HG03439 (cell line): ENCODE data around the gene PRDM16.

ENCODE experiments used
- ATAC-seq: cut with Tn5 transposase; IDR thresholded peaks from one replicate; pipeline ENCODE4 v1.9.1; 2021; ENCODE audit warnings: mild to moderate bottlenecking, moderate library complexity; ENCODE audit not compliant: unreplicated experiment

Gene PRDM16

DNA sequence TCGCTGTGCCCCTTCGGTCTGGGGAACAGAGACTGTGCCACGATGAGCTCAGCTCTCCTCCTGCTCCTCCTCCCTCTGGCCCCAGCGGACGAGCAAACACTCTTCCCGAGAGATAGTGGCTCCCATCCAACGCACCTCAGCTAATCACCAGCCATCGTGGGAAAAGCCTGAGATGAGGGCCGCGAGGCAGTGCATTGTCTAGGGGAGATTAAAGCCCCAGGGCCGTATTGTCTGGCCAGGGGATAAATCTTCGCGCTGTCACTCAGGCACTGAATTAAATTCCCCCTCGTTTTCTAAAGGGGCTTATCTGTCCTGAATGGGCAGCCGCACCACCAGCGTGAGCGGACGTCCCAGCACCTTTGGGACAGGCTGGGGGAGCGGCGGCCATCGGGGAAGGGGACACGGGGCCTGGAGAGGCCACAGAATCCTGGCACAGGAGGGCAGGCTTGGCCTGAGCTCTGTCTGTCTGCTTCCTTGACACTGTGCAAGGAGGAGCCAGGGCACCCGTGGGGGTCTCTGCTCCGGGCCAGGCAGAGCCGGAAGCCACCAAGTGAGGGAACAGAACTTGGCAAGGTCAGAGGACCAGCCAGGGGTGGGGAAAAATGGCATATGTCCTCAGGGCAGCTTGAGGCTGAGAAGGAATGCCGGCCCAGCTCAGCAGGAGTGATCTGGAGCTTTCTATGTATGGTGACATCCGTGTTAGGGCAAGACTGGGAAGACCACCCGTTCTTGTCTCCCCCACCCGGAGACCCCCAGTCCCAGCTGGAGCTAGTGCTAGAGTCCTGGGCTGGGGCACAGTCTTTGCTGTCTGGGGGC is 32.3 kb downstream of the PRDM16 start:
- ATAC-seq = no peak

DNA sequence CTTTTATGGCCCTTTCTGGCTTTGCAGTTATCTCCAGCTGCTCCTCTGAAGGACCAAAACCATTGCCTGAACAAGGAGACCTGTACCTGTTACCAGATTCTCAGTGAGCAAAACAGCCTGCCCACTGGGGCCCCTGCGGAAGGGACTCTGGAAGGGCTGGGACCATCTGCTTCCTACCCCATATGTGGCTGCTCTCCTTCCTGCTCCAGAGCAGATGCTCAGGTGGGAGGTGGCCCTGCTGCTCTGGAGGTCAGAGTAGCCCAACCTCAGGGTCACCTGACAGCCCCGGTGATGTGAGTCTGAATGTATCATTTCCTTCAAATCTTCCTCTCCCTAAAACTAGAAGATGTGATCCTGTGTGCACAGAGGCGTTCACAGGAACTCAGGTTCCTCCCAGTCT is 33.6 kb downstream of the PRDM16 start:
- no peak for ATAC-seq

DNA sequence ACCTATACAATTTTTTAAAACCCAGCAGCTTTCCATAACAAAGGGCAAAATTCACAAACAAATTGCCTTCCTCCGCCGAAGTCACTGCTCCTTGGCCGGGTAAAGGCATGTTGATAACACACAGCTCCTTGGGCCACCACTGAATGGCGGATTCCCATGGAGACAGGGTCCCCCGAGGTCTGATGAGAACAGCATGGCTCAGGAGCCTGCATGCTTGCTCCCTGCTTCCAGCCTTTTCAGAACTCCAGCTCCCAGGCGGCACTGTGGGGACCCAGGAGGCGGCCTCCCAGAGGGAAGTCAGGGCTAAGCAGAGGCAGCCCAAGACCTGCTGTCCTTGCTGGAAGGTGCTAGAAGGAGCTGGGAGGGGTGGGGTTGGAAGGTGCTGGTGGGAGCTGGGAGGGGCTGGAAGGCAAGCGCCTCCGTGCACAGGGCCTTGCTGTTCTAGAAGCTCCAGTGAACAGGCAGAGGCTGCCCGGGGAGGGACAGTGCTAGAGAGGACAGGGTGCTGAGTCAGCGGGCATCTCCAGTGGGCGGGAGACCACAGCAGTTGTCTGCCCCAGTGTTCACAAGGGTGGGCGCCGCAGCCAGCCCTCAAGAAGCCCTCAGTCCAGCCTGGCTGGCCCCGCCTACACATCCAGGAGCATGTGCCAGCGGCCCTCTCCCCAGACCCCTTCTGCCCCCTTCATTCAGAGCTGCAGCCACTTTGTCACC is 35.1 kb downstream of the PRDM16 start:
- ATAC-seq = no peak

DNA sequence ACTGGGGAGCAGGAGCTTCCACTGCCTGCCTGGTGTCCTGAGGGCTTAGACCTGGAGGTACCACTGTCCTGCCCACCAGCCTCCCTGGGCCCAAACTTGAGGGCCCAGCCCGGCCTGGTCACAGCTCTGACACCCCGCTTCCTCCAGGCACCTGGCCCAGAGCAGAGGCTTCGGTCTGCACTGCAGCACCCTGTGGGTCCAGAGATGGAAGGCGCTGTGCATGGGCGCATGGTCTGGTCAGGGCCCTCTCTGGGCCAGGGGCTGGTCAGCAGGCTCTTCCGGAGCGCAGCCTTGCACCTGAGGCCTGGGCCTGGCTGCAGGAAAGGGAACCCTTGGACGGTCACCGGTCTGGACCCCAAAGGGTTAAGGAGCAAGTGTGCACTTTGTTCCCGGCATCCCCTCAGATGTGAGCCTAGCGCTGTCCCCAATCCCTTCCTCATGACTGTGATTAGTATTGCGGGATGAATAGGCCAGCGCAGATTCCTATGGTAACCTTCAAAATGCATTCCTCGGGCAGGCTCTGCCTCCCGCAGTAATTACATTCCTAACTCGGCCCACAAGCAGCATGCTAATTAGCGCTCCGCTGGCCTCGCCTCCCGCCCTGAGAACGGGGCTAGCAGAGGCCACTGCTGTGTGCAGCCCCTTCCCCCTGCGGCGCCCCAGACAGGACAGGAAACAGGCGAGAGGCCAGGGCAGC is 36.3 kb downstream of the PRDM16 start:
- ATAC-seq = no peak

DNA sequence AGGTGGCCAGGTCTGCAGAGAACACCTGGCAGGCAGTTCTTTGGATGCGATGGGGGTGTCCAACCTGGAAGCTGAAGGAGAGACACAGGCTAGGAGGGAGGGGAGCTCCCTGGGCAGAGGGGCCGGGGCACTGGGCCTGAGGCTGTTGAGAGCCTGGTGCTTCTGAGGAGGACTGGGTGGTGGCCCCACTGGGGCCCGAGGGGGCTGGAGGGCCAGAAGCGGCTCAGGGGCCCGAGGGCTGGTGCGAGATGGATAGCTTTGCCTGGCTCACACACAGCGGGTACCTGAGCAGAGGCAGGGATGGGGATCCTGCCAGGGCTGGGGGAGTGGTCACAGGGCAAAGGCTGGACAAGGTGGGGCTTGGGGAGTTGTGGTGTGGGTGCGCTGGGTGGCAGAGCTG is 37.2 kb downstream of the PRDM16 start:
- ATAC-seq = no peak

DNA sequence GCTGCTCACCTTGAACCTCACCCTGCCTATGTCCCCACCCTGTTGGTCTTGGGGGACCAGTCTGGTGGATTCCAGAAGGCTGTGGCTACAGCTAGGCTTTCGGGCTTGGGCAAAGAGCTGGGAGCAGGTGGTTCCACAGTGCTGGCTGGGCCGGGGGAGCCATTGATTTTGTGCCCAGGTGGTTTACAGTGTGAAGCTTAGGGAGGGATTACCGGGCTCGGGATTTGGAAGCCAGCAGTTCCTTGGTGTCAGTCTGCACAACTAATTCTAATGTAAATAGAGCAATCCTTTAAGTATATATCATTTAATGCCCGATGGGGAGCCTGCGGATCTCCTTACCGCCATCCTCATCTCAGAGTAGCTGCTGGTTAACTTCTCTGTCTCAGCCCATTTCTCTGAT is 38.2 kb downstream of the PRDM16 start:
- no peak for ATAC-seq

DNA sequence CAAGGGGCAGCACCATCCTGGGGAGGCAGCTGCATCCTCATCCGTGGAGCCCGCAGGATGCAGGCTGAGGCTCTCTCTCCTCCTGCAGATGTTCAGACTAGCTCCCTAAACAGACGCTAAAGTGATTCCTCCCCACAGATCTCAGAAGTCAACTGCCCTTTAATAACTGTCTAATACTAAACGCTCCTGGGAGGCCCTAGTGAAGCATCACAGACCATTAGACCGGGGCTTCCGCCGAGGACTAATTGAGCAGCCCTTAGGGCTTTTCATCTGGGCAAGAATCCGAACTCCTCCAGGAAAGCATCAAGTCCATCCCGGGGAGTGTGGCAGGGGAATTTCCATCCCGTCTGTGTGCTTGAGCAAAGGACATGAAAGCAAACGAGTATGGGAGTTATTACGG is 40.4 kb downstream of the PRDM16 start:
- no peak for ATAC-seq

DNA sequence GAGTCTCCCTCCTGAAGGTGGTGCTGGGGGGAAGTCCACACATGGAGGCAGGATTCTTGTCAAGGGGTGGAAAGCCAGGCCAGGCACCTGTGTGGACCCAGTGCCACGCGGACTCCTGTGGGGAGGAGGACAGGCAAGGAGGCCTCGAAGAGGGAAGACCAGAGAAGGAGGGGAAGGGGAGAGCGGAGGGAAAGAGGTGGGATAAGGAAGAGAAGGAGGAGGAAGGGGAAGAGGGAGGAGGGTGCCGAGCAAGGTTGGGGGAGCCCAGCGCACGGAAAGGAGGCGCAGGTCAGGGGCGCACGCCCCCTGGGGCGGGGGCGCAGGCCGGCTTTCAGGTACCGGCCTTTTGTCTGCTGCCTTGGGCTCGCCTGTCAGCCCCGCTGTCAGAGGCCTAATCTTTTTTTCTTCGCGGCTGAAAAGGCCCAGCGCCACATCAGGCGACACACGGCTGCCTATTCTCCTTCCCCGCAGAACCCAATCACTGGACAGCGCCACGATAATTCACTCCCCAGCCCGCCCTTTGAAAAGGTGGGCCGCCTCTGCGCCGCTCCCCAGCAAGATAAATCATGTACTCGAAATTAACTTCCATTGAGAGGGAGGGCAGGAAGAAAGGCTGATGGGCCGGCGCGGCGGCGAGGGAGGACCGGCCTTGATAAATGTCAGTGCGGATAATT is 42.5 kb downstream of the PRDM16 start:
- no peak for ATAC-seq

DNA sequence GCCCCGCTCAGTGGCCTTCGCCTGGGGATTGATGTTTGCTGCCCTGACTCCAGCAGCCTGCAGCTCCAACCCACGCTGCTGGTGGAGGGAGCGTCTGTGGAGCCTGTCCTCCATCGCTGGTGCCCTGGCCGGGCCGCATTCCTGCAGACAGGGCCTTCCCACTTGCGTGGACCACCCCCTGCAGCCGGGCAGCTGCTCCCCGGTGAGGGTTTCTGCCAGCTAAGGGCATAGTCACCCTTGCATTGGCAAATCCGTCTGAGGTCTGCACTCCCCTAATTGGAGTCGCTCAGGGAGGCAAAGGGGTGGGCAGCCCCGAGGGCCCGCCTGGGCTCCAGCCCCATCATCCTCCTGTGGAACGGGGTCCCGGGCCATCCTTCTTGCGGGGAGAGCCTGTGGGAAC is 43.5 kb downstream of the PRDM16 start:
- ATAC-seq = no peak

DNA sequence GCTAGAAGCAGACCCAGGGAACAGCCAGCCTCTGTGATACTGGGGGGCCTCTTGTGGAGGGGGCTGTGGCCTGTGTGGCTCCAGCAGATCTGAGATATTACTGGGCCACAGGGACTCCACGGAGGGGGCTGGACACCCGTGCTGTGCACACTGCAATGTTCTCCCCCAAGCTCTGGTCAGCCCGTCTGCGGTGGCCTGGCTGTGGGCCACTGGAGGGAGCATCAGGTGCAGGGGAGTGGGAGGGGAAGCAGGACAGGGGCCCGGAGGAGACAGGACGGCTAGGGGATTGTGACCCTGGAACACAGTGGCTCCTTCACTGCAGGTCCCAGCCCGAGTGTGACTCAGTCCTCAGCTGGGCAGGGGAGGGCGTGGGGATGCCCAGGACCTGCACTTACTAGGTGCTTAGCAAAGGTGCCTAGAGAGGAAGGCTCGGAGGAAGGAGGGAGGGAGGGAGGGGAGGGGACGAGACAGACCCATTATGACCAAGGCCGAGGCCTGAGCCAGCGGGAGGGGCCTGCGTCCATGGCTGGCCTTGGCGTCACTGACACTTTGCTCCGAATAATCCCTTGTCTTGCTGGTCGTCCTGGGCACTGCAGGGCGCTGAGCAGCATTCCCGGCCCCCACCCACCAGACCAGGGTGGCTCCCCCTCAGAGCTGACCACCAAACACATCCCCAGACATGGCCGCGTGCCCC is 44.2 kb downstream of the PRDM16 start:
- no peak for ATAC-seq

DNA sequence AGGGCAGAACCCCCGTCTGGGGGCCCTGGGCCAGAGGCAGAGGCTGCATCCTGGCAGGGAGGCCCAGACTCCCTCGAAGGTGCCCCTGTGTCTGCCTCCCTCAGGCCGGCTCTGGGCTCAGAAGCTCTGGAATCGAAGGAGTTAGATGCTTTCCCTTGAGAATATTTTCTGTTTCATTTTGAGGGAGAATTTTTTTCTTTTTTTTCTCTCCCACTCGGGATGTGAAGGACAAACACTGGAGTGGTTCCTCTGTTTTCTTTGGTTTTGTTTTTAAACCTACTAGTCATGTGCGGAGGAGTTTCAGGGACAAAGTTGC is 44.7 kb downstream of the PRDM16 start:
- no peak for ATAC-seq

DNA sequence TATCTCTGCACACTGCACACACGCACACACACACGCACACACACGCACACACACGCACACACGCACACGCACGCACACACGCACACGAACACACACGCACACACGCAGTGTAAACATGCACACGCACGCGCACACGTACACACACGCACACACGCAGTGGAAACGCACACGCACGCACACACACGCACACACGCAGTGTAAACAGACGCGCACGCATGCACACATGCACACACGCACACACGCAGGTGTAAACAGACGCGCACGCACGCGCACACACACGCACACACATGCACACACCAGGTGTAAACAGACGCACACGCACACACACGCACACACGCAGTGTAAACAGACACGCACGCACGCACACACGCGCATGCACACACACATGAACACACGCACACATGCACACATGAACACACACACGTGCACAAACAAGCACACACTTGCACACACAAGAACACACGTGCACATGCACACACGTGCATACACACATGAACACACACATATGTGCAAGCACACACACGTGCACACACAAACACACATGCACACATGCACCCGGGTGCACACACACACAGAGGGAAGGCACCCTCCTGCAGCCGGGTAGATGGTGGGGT is 45.2 kb downstream of the PRDM16 start:
- no peak for ATAC-seq

DNA sequence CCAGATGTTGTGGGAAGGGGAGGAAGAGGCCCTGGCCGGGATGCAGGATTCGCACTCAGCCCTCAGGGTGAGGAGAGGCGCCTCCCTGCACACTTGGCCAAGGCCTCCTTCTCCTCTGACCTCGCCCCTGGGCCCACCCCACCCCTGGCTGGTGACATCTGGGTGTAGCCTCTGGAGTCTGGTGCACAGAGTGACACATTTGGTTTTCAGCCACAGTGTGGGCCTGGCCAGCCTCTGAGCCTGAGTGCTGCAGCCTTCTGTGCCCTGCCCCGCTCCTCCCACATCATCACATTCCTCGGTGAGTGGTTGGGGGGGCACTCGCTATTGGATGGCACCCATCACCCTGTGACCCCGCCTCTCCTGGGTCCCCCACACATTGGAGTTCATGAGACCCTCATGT is 45.8 kb downstream of the PRDM16 start:
- ATAC-seq = no peak

DNA sequence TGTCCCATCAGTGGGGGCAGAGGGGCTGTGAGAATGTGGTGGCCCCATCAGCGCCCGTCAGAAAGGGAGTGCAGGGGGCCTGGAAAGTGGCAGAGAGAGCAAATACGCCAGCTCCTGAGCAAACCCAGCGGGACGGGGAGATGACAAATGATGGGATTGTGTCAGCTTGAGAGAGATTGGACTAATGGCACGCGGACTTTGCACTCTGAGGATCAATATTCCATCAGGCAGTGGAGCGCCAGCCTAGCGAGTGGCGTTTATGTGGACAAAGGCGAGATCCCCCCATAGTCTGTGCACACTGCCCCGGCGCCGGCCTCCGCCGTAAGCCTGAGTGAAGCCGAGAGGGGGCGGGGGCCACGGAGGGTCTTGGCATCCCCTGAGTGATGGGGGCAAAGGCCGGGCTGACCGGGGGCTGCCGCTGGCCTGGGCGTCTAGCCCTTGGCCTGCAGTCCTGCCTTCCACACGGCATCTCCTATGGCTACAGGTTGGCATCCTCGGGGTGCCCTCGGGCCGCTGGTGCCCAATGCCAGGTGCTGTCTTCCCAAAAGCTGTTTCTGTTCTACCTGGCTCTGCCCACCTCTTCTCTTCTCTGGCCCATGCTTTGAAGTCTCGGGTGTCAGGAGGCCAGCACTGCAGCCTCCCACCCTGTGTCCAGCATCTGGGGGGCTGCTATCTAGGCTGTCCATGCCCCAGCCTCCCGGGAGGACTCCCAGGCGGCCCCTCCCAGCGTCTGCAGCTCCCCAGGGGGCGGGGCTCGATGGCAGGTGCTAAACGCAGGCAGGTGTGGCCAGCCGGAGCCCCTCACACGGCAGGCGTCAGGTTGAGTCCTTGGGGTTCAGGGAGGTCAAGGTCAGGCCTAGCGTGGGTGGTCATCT is 46.5 kb downstream of the PRDM16 start:
- no peak for ATAC-seq

DNA sequence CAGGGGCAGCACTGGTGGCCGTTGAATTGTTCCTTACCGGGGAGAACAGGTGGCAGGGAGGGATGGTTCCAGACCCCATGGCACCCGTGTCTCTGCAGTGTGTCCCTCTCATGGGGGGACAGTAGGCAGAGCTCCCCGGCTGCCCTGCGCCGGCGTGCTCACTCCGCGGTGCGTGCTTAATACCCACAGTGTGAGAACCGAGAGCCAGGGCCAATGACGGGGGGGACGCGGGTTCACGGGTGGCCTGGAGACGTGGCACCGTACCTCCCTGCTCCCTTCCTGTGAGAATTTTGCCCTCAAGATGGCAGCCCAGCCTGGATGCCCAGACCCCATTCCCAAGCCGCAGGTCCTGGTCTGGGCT is 47.1 kb downstream of the PRDM16 start:
- no peak for ATAC-seq

DNA sequence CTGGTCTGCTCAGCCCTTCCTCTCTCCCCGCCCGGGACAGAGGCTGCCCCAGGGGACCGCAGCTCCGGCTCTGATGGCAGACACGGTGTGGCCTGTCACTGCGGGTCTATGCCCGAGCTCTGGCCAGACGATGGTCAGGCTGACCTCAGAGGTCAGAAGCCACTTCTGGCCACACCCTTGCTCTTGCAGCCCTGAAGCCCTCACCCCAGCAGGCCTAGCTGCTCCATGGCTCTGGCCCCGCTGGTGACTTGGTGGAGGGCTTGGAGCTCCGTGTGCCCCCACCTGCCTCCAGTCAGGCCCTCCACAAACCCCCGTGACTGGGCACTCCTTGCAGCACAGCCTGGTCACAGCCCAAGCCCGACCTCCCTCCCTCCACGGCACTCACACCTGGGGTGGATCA is 47.6 kb downstream of the PRDM16 start:
- ATAC-seq = no peak

DNA sequence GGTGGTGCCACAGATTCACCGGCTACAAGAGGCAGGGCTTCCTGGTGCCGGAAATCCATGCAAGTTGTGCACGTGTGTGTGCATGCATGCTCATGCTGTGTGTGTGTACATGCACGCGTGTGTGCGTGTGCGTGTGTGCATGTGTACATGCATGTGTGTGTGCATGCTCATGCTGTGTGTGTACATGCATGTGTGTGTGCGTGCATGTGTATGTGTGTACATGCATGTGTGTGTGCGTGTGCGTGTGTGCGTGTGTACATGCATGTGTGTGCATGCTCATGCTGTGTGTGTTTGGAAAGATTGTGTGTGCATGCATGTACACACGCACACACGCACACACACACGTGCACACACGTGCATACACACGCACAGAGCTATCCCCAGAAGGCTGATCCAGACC is 48.9 kb downstream of the PRDM16 start:
- no peak for ATAC-seq

DNA sequence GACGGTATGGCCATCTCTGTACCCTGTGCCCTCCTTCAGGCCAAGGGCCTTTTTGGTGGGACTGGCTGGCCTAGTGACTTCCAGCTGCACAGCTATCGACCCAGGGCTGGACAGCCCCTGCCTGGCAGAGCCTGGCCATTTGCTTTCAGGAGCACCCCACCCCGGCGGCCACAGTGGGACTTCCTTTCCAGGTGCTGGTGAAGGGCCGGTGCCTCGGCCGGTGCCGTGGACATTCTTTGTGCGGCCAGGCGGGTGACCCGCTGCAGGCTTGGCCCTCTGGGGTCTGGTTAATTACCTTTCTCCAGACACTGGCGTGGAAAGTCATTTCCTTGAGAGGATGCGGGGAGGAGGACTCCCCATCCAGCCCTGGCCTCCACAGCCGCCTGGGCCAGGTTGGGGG is 50.1 kb downstream of the PRDM16 start:
- no peak for ATAC-seq

DNA sequence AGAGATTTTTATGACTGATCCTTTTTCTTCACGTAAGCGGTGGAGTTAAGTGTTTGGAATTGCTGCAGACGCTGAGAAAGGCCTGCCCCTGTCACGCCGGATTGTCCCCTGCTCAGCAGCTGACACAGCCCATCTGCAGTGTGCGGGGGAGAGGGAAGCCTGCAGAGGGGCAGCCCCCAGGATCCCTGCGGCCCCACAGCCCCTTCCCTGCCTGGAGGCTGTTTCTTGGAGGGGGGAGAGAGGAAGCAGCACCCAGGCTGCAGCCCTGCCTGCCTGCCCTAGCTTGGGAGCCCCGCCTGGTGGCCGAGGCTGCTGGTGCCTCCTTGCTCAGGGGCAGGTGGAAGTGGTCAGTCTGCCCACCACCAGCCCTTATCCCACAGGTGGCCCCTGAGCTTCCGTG is 50.7 kb downstream of the PRDM16 start:
- ATAC-seq = no peak

DNA sequence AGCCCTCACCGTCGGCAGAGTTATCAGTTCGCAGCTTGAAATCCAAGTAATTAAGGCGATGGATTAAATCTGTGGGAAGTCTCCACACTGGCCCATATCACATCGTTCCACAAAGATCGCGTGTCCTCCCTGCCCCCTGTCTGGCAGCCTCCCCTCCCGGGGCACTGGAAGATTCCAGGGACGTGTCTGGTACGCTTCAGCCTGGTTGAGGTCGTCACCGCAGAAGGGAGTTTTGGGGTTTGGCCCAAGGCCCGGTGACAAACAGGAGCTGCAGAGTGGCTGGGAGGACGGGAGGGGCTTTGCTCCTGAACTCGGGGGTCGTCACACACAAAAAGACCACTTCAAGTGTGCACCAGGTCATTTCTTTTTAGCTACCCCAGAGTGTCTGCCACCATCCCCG is 51.1 kb downstream of the PRDM16 start:
- no peak for ATAC-seq
